HepG2 (cell line): ENCODE results near the gene CXCL3.

ENCODE experiments used
- BCL6 ChIP-seq: IDR thresholded peaks from 2 replicates; pipeline ENCODE4 v1.6.1; 2016; ENCODE audit warnings: missing genetic modification reagents, missing compliant biosample characterization
- ETV5 ChIP-seq: IDR thresholded peaks from 2 replicates; pipeline ENCODE4 v1.6.1; 2018; ENCODE audit warnings: missing biosample characterization, missing genetic modification reagents, inconsistent platforms, borderline replicate concordance
- EZH2 ChIP-seq: conservative IDR thresholded peaks from 2 replicates; pipeline ENCODE4 v1.6.1; 2012; ENCODE audit warnings: mild to moderate bottlenecking, low read depth, low read length, moderate library complexity
- GLI4 ChIP-seq: sonication (generic); formaldehyde crosslinking; IDR thresholded peaks from 2 replicates; pipeline ENCODE4 v1.5.1; 2020; ENCODE audit warnings: missing genetic modification reagents, mild to moderate bottlenecking, moderate library complexity, borderline replicate concordance
- MED1 ChIP-seq: sonication (generic); formaldehyde crosslinking; IDR thresholded peaks from 2 replicates; pipeline ENCODE4 v1.4.0; 2020; ENCODE audit warnings: missing genetic modification reagents
- MLXIP ChIP-seq: sonication (generic); formaldehyde crosslinking; IDR thresholded peaks from 2 replicates; pipeline ENCODE4 v1.9.0; 2021; ENCODE audit warnings: missing genetic modification reagents, borderline replicate concordance
- RAD21 ChIP-seq: fragments of 450-650 bp; formaldehyde crosslinking; IDR thresholded peaks from 2 replicates; pipeline ENCODE4 v1.5.0; 2020; ENCODE audit warnings: mild to moderate bottlenecking
- SIN3A ChIP-seq: IDR thresholded peaks from 2 replicates; pipeline ENCODE4 v1.6.1; 2011; ENCODE audit warnings: low read depth, mild to moderate bottlenecking, control low read depth, low read length, borderline replicate concordance
- TAF15 ChIP-seq: fragments of 200-400 bp; formaldehyde crosslinking; IDR thresholded peaks from one replicate; pipeline ENCODE4 v1.6.1; 2018; ENCODE audit warnings: mild to moderate bottlenecking, low read depth, low read length; ENCODE audit not compliant: poor library complexity, severe bottlenecking
- ZBTB20 ChIP-seq: sonication (generic); formaldehyde crosslinking; IDR thresholded peaks from 2 replicates; pipeline ENCODE4 v1.8.1; 2023; ENCODE audit warnings: missing genetic modification reagents, low read depth, mild to moderate bottlenecking, borderline replicate concordance
- ZKSCAN1 ChIP-seq: fragments of 150-350 bp; IDR thresholded peaks from 2 replicates; pipeline ENCODE4 v1.6.1; 2014; ENCODE audit warnings: low read length

- TF ChIP-seq ZBTB20 (CRISPR knock-in tag) (no peak), MLXIP (CRISPR knock-in tag) (no peak), BCL6 (CRISPR knock-in tag) (no peak), MED1 (CRISPR knock-in tag) (no peak), ETV5 (CRISPR knock-in tag) (no peak), EZH2 (no peak), SIN3A (no peak), GLI4 (no peak), RAD21 (CRISPR knock-in tag) (no peak), ZKSCAN1 (no peak), TAF15 (no peak)
Measured at GRCh38 chr4:74013264-74013663, 25.2 kb downstream of the CXCL3 start.
